Measurements from ENCODE around the gene JARID2. TPM values are rescaled to one million over a fixed set of nuclear protein-coding genes. Genes with fewer than 3 reads are reported as not detected.

The JARID2 gene
- total and polyA plus RNA-seq, 10 of the 15 experiments (the other 5 are each of a cell fraction or from before 2014, with no cell fraction given), result 4.2 to 21.6 (median 11.7) TPM

DNA sequence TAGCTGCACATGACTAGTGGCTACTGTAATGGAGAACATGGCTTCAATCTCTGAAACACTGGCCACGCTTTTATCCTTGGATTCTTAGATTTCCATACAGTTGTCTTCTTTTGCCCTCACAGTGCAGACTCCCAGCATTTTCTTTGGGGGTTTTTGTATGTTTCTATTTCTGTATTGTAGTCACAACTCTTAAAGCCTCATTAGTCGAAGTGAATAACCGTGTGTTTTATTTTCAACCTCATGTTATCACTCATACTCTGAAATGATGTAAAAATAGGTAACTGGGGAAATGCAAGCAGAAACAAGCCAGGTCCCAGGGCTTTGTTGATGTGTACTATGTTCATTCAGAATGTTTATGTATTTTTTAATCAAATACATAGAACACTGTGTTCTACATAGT, 162.9 kb downstream of the JARID2 start (continued):
- TF ChIP-seq, protein P1, sequence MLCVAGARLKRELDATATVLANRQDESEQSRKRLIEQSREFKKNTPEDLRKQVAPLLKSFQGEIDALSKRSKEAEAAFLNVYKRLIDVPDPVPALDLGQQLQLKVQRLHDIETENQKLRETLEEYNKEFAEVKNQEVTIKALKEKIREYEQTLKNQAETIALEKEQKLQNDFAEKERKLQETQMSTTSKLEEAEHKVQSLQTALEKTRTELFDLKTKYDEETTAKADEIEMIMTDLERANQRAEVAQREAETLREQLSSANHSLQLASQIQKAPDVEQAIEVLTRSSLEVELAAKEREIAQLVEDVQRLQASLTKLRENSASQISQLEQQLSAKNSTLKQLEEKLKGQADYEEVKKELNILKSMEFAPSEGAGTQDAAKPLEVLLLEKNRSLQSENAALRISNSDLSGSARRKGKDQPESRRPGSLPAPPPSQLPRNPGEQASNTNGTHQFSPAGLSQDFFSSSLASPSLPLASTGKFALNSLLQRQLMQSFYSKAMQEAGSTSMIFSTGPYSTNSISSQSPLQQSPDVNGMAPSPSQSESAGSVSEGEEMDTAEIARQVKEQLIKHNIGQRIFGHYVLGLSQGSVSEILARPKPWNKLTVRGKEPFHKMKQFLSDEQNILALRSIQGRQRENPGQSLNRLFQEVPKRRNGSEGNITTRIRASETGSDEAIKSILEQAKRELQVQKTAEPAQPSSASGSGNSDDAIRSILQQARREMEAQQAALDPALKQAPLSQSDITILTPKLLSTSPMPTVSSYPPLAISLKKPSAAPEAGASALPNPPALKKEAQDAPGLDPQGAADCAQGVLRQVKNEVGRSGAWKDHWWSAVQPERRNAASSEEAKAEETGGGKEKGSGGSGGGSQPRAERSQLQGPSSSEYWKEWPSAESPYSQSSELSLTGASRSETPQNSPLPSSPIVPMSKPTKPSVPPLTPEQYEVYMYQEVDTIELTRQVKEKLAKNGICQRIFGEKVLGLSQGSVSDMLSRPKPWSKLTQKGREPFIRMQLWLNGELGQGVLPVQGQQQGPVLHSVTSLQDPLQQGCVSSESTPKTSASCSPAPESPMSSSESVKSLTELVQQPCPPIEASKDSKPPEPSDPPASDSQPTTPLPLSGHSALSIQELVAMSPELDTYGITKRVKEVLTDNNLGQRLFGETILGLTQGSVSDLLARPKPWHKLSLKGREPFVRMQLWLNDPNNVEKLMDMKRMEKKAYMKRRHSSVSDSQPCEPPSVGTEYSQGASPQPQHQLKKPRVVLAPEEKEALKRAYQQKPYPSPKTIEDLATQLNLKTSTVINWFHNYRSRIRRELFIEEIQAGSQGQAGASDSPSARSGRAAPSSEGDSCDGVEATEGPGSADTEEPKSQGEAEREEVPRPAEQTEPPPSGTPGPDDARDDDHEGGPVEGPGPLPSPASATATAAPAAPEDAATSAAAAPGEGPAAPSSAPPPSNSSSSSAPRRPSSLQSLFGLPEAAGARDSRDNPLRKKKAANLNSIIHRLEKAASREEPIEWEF (IDR thresholded peaks at IDR 0.05; ENCODE audit: insufficient replicate concordance, low read depth, low read length), result no peak
- no peak for TF ChIP-seq ZZZ3 (IDR thresholded peaks at IDR 0.05; ENCODE audit: control insufficient read depth, insufficient read length, low read depth)
- TF ChIP-seq, protein P2, sequence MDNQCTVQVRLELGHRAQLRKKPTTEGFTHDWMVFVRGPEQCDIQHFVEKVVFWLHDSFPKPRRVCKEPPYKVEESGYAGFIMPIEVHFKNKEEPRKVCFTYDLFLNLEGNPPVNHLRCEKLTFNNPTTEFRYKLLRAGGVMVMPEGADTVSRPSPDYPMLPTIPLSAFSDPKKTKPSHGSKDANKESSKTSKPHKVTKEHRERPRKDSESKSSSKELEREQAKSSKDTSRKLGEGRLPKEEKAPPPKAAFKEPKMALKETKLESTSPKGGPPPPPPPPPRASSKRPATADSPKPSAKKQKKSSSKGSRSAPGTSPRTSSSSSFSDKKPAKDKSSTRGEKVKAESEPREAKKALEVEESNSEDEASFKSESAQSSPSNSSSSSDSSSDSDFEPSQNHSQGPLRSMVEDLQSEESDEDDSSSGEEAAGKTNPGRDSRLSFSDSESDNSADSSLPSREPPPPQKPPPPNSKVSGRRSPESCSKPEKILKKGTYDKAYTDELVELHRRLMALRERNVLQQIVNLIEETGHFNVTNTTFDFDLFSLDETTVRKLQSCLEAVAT (IDR thresholded peaks at IDR 0.05), result no peak
- no peak for TF ChIP-seq FOXK2 (IDR thresholded peaks at IDR 0.05)
- TF ChIP-seq, protein P3, sequence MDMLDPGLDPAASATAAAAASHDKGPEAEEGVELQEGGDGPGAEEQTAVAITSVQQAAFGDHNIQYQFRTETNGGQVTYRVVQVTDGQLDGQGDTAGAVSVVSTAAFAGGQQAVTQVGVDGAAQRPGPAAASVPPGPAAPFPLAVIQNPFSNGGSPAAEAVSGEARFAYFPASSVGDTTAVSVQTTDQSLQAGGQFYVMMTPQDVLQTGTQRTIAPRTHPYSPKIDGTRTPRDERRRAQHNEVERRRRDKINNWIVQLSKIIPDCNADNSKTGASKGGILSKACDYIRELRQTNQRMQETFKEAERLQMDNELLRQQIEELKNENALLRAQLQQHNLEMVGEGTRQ (IDR thresholded peaks at IDR 0.05; ENCODE audit: borderline replicate concordance, low read depth, low read length), result no peak
- TF ChIP-seq SUZ12 (IDR thresholded peaks at IDR 0.05; ENCODE audit: unreplicated experiment), result no peak
- no peak for TF ChIP-seq POU2F2 (IDR thresholded peaks at IDR 0.05; ENCODE audit: borderline replicate concordance, low read depth, low read length)
- TF ChIP-seq, protein P4, sequence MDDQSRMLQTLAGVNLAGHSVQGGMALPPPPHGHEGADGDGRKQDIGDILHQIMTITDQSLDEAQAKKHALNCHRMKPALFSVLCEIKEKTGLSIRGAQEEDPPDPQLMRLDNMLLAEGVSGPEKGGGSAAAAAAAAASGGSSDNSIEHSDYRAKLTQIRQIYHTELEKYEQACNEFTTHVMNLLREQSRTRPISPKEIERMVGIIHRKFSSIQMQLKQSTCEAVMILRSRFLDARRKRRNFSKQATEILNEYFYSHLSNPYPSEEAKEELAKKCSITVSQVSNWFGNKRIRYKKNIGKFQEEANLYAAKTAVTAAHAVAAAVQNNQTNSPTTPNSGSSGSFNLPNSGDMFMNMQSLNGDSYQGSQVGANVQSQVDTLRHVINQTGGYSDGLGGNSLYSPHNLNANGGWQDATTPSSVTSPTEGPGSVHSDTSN (IDR thresholded peaks at IDR 0.05; ENCODE audit: insufficient replicate concordance, low read depth, low read length), result no peak
- no peak for TF ChIP-seq PAX5 (IDR thresholded peaks at IDR 0.05; ENCODE audit: borderline replicate concordance, low read depth, low read length)
- TF ChIP-seq TCF3 (IDR thresholded peaks at IDR 0.05; ENCODE audit: borderline replicate concordance, insufficient read depth, low read depth, low read length), result no peak
- TF ChIP-seq TBL1XR1 (IDR thresholded peaks at IDR 0.05; ENCODE audit: low read depth, low read length), result peak; percentile 74; the same call in 1 of the 2 replicates
- TF ChIP-seq EGR1 (IDR thresholded peaks at IDR 0.05; ENCODE audit: borderline replicate concordance in 1 of 2, low read depth in 2 of 2, low read length in 2 of 2), result no peak
- no peak for TF ChIP-seq EZH2 (IDR thresholded peaks at IDR 0.05; ENCODE audit: borderline replicate concordance, control insufficient read depth, low read depth, low read length)
- TF ChIP-seq, protein P5, sequence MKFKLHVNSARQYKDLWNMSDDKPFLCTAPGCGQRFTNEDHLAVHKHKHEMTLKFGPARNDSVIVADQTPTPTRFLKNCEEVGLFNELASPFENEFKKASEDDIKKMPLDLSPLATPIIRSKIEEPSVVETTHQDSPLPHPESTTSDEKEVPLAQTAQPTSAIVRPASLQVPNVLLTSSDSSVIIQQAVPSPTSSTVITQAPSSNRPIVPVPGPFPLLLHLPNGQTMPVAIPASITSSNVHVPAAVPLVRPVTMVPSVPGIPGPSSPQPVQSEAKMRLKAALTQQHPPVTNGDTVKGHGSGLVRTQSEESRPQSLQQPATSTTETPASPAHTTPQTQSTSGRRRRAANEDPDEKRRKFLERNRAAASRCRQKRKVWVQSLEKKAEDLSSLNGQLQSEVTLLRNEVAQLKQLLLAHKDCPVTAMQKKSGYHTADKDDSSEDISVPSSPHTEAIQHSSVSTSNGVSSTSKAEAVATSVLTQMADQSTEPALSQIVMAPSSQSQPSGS (IDR thresholded peaks at IDR 0.05; ENCODE audit: low read length), result peak; percentile 67
